HCT116 (cell line): ENCODE data around the gene NLN. TPM values are rescaled to one million over a fixed set of nuclear protein-coding genes. Genes with fewer than 3 reads are reported as not detected.

Experiments
- ATAC-seq: fragments of 200-7000 bp; cut with Tn5 transposase; 2 replicates; pipeline ENCODE4 v1.9.1; 2020; ENCODE audit warnings: mild to moderate bottlenecking, moderate library complexity
- BruUV-seq: library from RNA; stranded (reverse); fragments of 400-500 nt; replicated peaks from 2 replicates; lab custom pipeline; 2021; lab: Mats Ljungman, UMichigan
- CTCF ChIA-PET: fragments of 300-600 bp; sonication (Branson Sonifier 250); formaldehyde crosslinking; loops from one replicate; lab custom pipeline; 2021; ENCODE audit warnings: antibody characterized with exemption; lab: Charles Lee
- POLR2A ChIA-PET: fragments of 300-600, 350-600 bp; sonication (Branson Sonifier 250); formaldehyde crosslinking; loops from one replicate; lab custom pipeline; 2021; ENCODE audit warnings: antibody characterized with exemption; lab: Charles Lee
- RAD21 ChIA-PET, 2 experiments: fragments of 300-600 bp; sonication (Branson Sonifier 250); formaldehyde crosslinking; loops; one replicate each; lab custom pipeline; 2023; ENCODE audit warnings: low total read pairs in 2 of 2; ENCODE audit not compliant: uncharacterized antibody in 2 of 2, unreplicated experiment in 2 of 2, low non-redundant PET in 1 of 2; lab: Charles Lee
- DNase-seq: peaks from one replicate; pipeline ENCODE4 v3.0.0-alpha.2; 2010; ENCODE audit warnings: low read depth, low spot score
- H2AFZ ChIP-seq: fragments of 200-600 bp; shearing (Covaris generic), sonication (generic); 2 replicates; pipeline ENCODE4 v1.6.1; 2017; ENCODE audit warnings: low read depth, mixed run types, mixed read lengths, antibody characterized with exemption, low read length; ENCODE audit not compliant: poor library complexity, severe bottlenecking
- H3K27ac ChIP-seq: 2 replicates; pipeline ENCODE4 v1.5.1; 2012; ENCODE audit warnings: low read depth, low read length
- H3K27me3 ChIP-seq: fragments of 200-600 bp; sonication (generic); 2 replicates; pipeline ENCODE4 v1.6.1; 2016; ENCODE audit warnings: mixed run types, low read length, mixed read lengths; ENCODE audit not compliant: insufficient read depth
- H3K36me3 ChIP-seq, 2 experiments: fragments of 200-500 bp in 1 of 2; fragments of 200-600 bp in 1 of 2; sonication (Bioruptor generic) in 1 of 2; sonication (generic) in 1 of 2; 2 replicates each; pipeline versions ENCODE4 v1.5.1 to v1.6.1; 2014 to 2016; ENCODE audit warnings: low read length in 2 of 2, inconsistent platforms in 1 of 2, mixed read lengths in 1 of 2, mixed run types in 1 of 2; ENCODE audit not compliant: insufficient read depth in 2 of 2, control insufficient read depth in 1 of 2
- H3K4me1 ChIP-seq, 2 experiments: fragments of 200-600 bp in 1 of 2; sonication (generic) in 1 of 2; 2 replicates each; pipeline versions ENCODE4 v1.5.1 to v1.6.1; 2012 to 2017; ENCODE audit warnings: low read length in 2 of 2, inconsistent platforms in 1 of 2, mild to moderate bottlenecking in 1 of 2, mixed read lengths in 1 of 2, mixed run types in 1 of 2, moderate library complexity in 1 of 2; ENCODE audit not compliant: insufficient read depth in 2 of 2, control insufficient read depth in 1 of 2
- H3K4me2 ChIP-seq: fragments of 200-600 bp; sonication (generic); 2 replicates; pipeline ENCODE4 v1.6.1; 2017; ENCODE audit warnings: mixed run types, low read length, mixed read lengths
- H3K4me3 ChIP-seq, 2 experiments: fragments of 200-600 bp in 1 of 2; sonication (generic) in 1 of 2; replicated peaks in 1 of 2; 2 replicates each; pipeline ENCODE4 v1.5.1; 2011 to 2016; ENCODE audit warnings: low read length in 2 of 2, control low read depth in 1 of 2, low read depth in 1 of 2, mild to moderate bottlenecking in 1 of 2, mixed read lengths in 1 of 2, mixed run types in 1 of 2
- H3K79me2 ChIP-seq: fragments of 200-600 bp; sonication (generic); 2 replicates; pipeline ENCODE4 v1.6.1; 2017; ENCODE audit warnings: mild to moderate bottlenecking, mixed run types, low read length, moderate library complexity, mixed read lengths; ENCODE audit not compliant: insufficient read depth
- H3K9ac ChIP-seq: fragments of 200-600 bp; sonication (generic); 2 replicates; pipeline ENCODE4 v1.6.1; 2016; ENCODE audit warnings: low read length, mixed read lengths
- H3K9me2 ChIP-seq: fragments of 200-600 bp; sonication (generic), shearing (Covaris generic); 2 replicates; pipeline ENCODE4 v1.6.1; 2017; ENCODE audit warnings: mixed run types, mild to moderate bottlenecking, moderate library complexity; ENCODE audit not compliant: insufficient read depth
- H3K9me3 ChIP-seq, 2 experiments: fragments of 200-500 bp in 1 of 2; fragments of 200-600 bp in 1 of 2; sonication (Bioruptor generic) in 1 of 2; sonication (generic) in 1 of 2; 2 replicates each; pipeline ENCODE4 v1.6.1; 2014 to 2017; ENCODE audit warnings: low read length in 2 of 2, mixed read lengths in 2 of 2, inconsistent platforms in 1 of 2, low read depth in 1 of 2, mild to moderate bottlenecking in 1 of 2, mixed run types in 1 of 2, moderate library complexity in 1 of 2; ENCODE audit not compliant: control insufficient read depth in 1 of 2, insufficient read depth in 1 of 2
- H4K20me1 ChIP-seq: fragments of 200-600 bp; sonication (generic), shearing (Covaris generic); 2 replicates; pipeline ENCODE4 v1.6.1; 2017; ENCODE audit warnings: mixed run types, mild to moderate bottlenecking, moderate library complexity; ENCODE audit not compliant: insufficient read depth
- EZH2 ChIP-seq: fragments of 200-600 bp; sonication (generic); IDR thresholded peaks from 2 replicates; pipeline ENCODE4 v1.6.1; 2017; ENCODE audit warnings: antibody characterized with exemption, mixed run types
- FOSL1 ChIP-seq: IDR thresholded peaks from 2 replicates; pipeline ENCODE4 v1.6.1; 2012; ENCODE audit warnings: low read depth
- JUND ChIP-seq: IDR thresholded peaks from 2 replicates; pipeline ENCODE4 v1.6.1; 2012
- POLR2A ChIP-seq: IDR thresholded peaks from 2 replicates; pipeline ENCODE4 v1.7.0; 2011; ENCODE audit warnings: borderline replicate concordance; ENCODE audit not compliant: insufficient read depth, insufficient read length; ENCODE audit errors: extremely low read depth
- RAD21 ChIP-seq: IDR thresholded peaks from 2 replicates; pipeline ENCODE4 v1.6.1; 2012; ENCODE audit warnings: low read depth, mild to moderate bottlenecking
- REST ChIP-seq: IDR thresholded peaks from 2 replicates; pipeline ENCODE4 v1.6.1; 2012; ENCODE audit warnings: low read depth
- SP1 ChIP-seq: IDR thresholded peaks from 2 replicates; pipeline ENCODE4 v1.6.1; 2012; ENCODE audit warnings: low read depth
- SRF ChIP-seq: IDR thresholded peaks from 2 replicates; pipeline ENCODE4 v1.6.1; 2012; ENCODE audit warnings: low read depth
- TCF7L2 ChIP-seq: IDR thresholded peaks from 2 replicates; pipeline ENCODE4 v1.7.0; 2011; ENCODE audit warnings: borderline replicate concordance, inconsistent platforms; ENCODE audit not compliant: insufficient read depth, insufficient read length; ENCODE audit errors: extremely low read depth
- YY1 ChIP-seq: IDR thresholded peaks from 2 replicates; pipeline ENCODE4 v1.6.1; 2011; ENCODE audit warnings: low read length, low read depth, moderate library complexity, mild to moderate bottlenecking; ENCODE audit not compliant: insufficient replicate concordance; ENCODE audit errors: extremely low read depth
- ZBTB33 ChIP-seq: IDR thresholded peaks from 2 replicates; pipeline ENCODE4 v1.6.1; 2011; ENCODE audit warnings: mild to moderate bottlenecking, low read length, moderate library complexity; ENCODE audit not compliant: insufficient replicate concordance; ENCODE audit errors: extremely low read depth
- ZFX ChIP-seq: fragments of 450-650 bp; IDR thresholded peaks from 2 replicates; pipeline ENCODE4 v1.6.1; 2017
- intact Hi-C: fragments of 100-400 bp; cut with micrococcal nuclease; formaldehyde crosslinking; loops from 2 replicates; pipeline ENCODE4 v1.10.0; 2022
- total RNA-seq: library from RNA; stranded (reverse); gene quantifications from one replicate; pipeline ENCODE4 v1.2.1, GENCODE V29; 2021; ENCODE audit not compliant: unreplicated experiment
- TF ChIP-seq, protein P1 (sequence below): IDR thresholded peaks from 2 replicates; pipeline ENCODE4 v1.6.1; 2012

Gene NLN
- total RNA-seq, 1 experiment from 2014 or later: 67.6 TPM

DNA sequence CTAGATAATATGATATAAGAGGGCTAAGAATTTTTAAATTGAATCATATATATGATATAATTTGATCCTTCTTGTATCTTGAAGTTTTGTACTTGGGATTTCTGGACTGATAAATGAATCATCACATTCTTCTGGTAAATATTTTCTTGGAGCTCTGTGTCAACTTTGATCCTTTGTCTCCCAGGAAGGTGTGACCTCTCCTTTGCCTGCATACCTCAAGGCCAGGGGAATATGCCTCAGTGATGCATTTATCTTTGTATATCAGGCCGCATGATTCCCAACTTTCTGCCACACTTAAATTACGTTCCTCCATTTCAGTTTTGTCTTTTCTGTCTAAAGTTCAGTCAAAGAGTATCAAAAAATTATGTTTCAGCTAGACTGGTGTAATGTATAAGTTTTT, 101.2 kb downstream of the NLN start:
- Histone ChIP-seq H3K9ac (peak overlapping the region; percentile 34), H2AFZ (no peak overlapping the region), H3K27me3 (no peaks in the 10 kb centered on the region), H3K4me1 (peaks cover 19 to 33% of the 10 kb centered on the region in 2 experiments), H3K4me2 (peak overlapping the region; percentile 62), H3K9me2 (no peaks in the 10 kb centered on the region), H3K79me2 (no peaks in the 10 kb centered on the region), H3K4me3 (0 out of 4 replicates have a peak overlapping the region, but pooled peaks of 1 of the 2 experiments have one; percentile 1), H4K20me1 (no peaks in the 10 kb centered on the region), H3K27ac (peak overlapping the region; percentile 40; the same call in 1 of the 2 replicates), H3K9me3 (no peaks in the 10 kb centered on the region), H3K36me3 (no peaks in the 10 kb centered on the region)
- ChIA-PET POLR2A (no interaction called here), CTCF (no interaction called here), RAD21 (no interaction called here)
- DNase-seq: peak; percentile 32
- intact Hi-C loops: no loop called here
- TF ChIP-seq RAD21: no peak
- TF ChIP-seq JUND: peak; percentile 21; the same call in 1 of the 2 replicates
- TF ChIP-seq, protein P1, sequence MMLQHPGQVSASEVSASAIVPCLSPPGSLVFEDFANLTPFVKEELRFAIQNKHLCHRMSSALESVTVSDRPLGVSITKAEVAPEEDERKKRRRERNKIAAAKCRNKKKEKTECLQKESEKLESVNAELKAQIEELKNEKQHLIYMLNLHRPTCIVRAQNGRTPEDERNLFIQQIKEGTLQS: no peak
- BruUV-seq: no TSS peak
- peak; percentile 89 for ATAC-seq

DNA sequence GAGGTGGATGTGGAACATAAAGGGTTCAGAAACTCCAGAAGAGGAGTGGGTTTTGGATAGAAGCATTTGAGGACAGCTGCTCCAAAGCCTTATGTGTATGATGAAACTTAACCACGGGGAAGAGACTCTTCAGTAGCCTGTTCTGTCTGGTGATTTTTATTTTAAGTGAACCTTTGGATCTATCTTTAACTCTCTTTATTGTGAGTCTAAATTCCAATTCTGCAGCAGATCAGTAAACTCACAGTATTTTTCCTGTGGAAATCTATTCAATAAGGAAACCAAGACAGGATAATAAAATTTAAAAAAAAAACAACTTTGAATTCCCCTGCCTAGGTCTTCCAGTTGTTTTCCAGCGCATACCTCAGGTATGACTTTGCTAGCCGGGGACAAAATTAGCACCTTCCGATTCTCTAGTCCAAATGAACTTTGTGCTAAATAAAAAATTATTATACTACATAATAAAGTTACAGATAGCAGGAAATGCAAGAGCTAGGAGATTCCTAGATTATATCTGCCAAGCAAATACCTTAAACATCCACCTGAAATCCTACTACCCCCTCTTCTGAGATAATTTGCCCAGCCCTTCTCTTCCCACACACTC, 101.9 kb downstream of the NLN start:
- CTCF ChIA-PET: no interaction called here
- H3K4me2 ChIP-seq: peak overlapping the region; percentile 62

More for the DNA sequence above, 101.9 kb downstream of the NLN start:
- ChIA-PET RAD21 (no interaction called here), POLR2A (no interaction called here)
- 0 out of 4 replicates have a peak overlapping the region, but pooled peaks of 1 of the 2 experiments have one; percentile 1 for H3K4me3 ChIP-seq
- H3K27ac ChIP-seq: peak overlapping the region; percentile 40; the same call in 1 of the 2 replicates
- H3K4me1 ChIP-seq: peaks cover 19 to 33% of the 10 kb centered on the region in 2 experiments
- H3K9ac ChIP-seq: peak overlapping the region; percentile 34
- no peaks in the 10 kb centered on the region for H3K79me2 ChIP-seq
- no peaks in the 10 kb centered on the region for H3K36me3 ChIP-seq
- no peaks in the 10 kb centered on the region for H3K27me3 ChIP-seq
- no peaks in the 10 kb centered on the region for H3K9me3 ChIP-seq
- TF ChIP-seq YY1 (no peak), REST (no peak), POLR2A (no peak), SP1 (no peak), RAD21 (no peak), EZH2 (no peak), TCF7L2 (no peak), SRF (no peak), FOSL1 (no peak), ZFX (no peak), ZBTB33 (no peak)
- intact Hi-C loops: no loop called here
- no peak for ATAC-seq
- H2AFZ ChIP-seq: no peak overlapping the region
- no TSS peak for BruUV-seq
- H3K9me2 ChIP-seq: no peaks in the 10 kb centered on the region
- no peak for DNase-seq
- H4K20me1 ChIP-seq: no peaks in the 10 kb centered on the region
